GM19035 (cell line): Measurements from ENCODE around the gene COQ7.

ENCODE experiments used
- ATAC-seq: cut with Tn5 transposase; IDR thresholded peaks from one replicate; pipeline ENCODE4 v1.9.1; 2021; ENCODE audit not compliant: unreplicated experiment

COQ7 gene

GRCh38 chr16:19085679-19086200 lies 18.3 kb downstream of the COQ7 start:
- ATAC-seq = no peak

GRCh38 chr16:19086322-19087199 lies 19.1 kb downstream of the COQ7 start:
- peak; percentile 90 for ATAC-seq

GRCh38 chr16:19088341-19088916 lies 21.0 kb downstream of the COQ7 start:
- ATAC-seq = no peak

DNA sequence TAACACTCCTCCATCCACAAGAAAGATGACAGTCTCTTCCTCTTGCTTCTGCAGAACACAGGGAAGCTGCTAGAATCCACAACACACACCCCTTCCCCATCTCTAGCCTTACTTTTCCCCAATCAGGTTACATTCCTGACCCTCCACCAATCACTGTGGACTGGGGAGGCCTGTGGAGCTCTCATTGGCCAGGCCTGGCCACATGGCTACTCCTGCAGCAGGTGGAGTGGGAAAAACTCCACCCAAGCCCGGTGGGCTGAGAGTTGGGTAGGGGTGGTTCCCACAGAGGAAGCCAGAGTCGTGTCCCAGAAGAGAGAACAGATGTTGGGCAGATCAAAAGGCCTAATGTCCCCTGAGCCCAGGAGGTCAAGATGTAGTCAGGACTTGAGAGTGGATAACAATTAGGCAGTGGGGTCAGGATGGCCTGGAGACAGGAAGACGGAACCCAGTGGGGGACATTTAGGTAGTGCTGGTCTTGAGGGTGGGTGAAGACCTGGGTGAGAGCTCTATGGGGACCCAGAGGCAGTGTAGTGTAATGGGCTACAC lies 22.1 kb downstream of the COQ7 start:
- no peak for ATAC-seq

DNA sequence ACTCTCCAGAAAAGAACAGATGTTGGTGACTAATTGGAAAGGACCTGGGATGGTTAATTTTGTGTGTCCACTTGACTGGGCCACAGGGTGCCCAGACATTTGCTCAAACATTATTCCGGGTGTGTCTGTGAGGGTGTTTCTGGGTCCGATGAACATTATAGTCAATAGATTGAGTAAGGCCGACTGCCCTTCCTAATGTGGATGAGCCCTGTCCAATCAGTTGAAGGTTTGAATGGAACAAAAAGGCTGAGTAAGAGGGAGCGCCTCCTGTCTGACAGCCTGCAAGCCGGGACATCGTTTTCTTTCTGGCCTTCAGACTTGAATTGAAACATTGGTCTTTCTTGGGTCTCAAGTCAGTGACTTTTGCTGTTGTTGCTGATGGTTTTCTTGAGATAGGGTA lies 23.5 kb downstream of the COQ7 start:
- ATAC-seq = no peak

DNA sequence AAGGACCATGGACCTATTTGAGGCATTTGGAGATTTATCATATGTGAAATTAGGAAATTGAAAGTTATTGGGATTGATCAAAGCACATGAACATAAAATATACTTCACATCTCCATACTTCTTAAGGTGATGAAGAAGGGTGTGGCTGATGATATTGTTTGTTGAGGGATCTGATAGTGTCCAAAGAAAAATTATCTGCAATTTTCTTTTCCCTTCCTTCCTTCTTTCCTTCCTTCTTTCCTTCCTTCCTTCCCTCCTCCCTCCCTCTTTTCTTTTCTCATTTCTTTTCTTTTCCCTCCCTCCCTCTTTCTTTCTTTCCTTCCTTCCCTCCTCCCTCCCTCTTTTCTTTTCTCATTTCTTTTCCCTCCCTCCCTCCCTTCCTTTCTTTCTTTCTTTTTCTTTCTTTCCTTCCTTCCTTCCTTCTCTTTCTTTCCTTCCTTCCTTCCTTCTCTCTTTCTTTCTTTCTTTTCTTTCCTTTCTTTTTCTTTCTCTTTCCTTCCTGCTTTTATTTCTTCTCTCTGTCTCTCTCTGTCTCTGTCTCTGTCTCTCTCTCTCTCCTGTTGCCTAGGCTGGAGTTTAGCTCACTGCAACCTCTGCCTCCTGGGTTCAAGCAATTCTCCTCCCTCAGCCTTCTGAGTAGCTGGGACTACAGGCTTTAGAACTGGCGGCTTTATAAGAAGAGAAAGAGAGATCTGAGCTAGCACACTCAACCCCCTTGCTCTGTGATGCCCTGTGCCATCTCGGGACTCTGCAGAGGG lies 25.4 kb downstream of the COQ7 start:
- ATAC-seq = no peak

- ATAC-seq = no peak
These were observed 26.5 kb downstream of the COQ7 start for GRCh38 chr16:19093631-19094541.

GRCh38 chr16:19094542-19095365 lies 27.3 kb downstream of the COQ7 start:
- ATAC-seq = no peak

- no peak for ATAC-seq
These were observed 28.2 kb downstream of the COQ7 start for GRCh38 chr16:19095654-19096053.

DNA sequence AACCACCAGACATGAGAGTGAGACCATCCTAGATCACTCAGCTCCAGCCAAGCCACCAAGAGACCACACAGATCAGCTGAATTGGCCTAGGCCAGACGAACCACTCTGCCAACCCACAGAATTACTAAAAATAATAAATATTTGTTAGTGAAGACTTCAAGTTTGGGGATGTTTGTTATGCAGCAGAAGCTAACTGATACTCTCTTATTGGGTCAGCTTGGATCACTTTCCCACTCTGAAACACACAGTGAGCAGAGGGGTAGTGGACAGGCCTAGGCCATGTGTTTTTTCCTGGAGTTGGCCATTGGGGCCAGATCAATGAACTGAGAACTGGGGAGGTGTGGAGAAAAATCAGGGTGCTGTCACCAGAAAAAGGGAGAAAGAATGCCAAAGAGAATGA lies 30.8 kb downstream of the COQ7 start:
- ATAC-seq = no peak

DNA sequence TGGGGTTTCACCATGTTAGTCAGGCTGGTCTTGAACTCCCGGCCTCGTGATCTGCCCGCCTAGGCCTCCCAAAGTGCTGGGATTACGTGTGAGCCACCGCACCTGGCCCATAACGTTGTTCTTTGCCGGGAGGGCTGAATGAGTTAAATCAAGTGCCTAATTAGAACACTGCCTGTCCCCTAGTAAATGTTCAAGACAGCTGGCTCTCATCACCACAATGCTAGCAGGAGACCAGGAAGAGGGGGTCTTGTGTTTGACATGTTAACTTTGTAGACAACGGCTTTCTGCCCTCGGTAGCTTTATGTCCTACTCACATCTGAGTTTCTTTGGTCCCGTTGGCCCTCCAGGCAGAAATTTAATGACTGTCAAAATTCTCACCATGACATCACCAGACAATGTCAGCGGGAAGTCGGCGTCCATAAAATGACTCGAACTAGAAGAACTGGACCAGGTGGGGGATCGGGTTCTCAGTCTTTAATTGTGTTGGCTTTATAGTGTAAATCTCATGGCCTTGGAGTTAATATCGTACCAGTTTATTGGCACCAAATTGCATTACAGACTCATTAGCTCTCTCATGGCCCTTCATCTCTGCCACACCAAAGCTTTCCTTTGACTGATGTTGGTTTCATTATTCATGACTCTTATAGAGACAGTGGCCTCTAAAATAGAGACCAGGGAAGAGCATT lies 34.9 kb downstream of the COQ7 start:
- no peak for ATAC-seq

GRCh38 chr16:19104607-19105006 lies 37.2 kb downstream of the COQ7 start:
- ATAC-seq = no peak

DNA sequence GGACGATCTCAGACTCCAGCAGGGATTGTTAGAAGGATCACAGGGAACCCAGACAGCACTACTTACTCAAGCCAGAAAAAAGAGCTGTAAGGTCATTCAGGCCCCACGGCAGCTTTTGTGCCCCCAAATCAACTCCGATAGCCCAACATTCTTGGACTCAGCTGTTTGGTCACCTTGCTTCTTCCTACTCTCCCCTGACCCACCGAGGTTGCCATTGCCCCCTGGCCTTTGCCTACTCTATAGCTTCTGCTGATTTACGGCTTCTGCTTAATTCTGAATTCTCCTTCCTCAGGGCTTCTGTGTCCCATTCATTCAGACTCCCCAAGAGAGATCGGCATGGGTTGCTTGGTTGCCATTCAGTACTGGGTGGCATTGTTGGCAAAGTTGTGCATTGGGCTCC lies 37.7 kb downstream of the COQ7 start:
- no peak for ATAC-seq

- no peak for ATAC-seq
These were observed 38.6 kb downstream of the COQ7 start for GRCh38 chr16:19105891-19106624.

DNA sequence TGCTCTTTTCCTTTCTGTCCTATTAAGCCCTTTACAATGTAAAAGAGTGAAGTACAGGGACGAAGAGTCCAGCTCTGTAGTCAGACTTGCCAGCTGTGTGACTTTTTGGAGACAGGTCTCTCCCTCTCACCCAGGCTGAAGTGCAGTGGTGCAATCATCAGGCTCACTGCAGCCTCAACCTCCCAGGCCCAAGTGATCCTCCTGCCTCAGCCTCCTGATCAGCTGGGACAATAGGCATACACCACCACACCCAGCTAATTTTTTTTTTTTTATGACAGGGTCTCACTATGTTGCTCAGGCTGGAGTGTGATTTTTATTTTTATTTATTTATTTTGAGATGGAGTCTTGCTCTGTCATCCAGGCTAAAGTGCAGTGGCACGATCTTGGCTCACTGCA lies 39.2 kb downstream of the COQ7 start:
- no peak for ATAC-seq

GRCh38 chr16:19108409-19109287 lies 41.2 kb downstream of the COQ7 start:
- ATAC-seq = no peak

- no peak for ATAC-seq
These were observed 41.9 kb downstream of the COQ7 start for GRCh38 chr16:19109288-19109664.
